ENCODE measurements around the gene TRIB2.

The TRIB2 gene

GRCh38 chr2:12778369-12778768 is 61.6 kb downstream of the TRIB2 start:
- Histone ChIP-seq H3K4me1 (ENCODE audit: insufficient read depth, low read length) (no peaks in the 10 kb centered on the region), H3K9me3 (ENCODE audit: control insufficient read depth, insufficient read depth, low read length) (no peaks in the 10 kb centered on the region), H3K36me3 (ENCODE audit: insufficient read depth, low read length) (no peaks in the 10 kb centered on the region), H3K9ac (ENCODE audit: low read depth, low read length) (no peak overlapping the region)

GRCh38 chr2:12778811-12779579 is 62.3 kb downstream of the TRIB2 start:
- H3K9ac ChIP-seq (ENCODE audit: low read depth, low read length) = no peak overlapping the region
- H3K36me3 ChIP-seq (ENCODE audit: insufficient read depth, low read length) = no peaks in the 10 kb centered on the region
- no peaks in the 10 kb centered on the region for H3K9me3 ChIP-seq (ENCODE audit: control insufficient read depth, insufficient read depth, low read length)
- H3K4me1 ChIP-seq (ENCODE audit: insufficient read depth, low read length) = no peaks in the 10 kb centered on the region

GRCh38 chr2:12781329-12781728 is 64.6 kb downstream of the TRIB2 start:
- Histone ChIP-seq H3K4me1 (ENCODE audit: insufficient read depth, low read length) (no peaks in the 10 kb centered on the region), H3K36me3 (ENCODE audit: insufficient read depth, low read length) (no peaks in the 10 kb centered on the region), H3K9me3 (ENCODE audit: control insufficient read depth, insufficient read depth, low read length) (no peaks in the 10 kb centered on the region), H3K9ac (ENCODE audit: low read depth, low read length) (no peak overlapping the region)

- H3K9ac ChIP-seq (ENCODE audit: low read depth, low read length) = no peak overlapping the region
These were observed 71.4 kb downstream of the TRIB2 start for GRCh38 chr2:12787891-12788801.

DNA sequence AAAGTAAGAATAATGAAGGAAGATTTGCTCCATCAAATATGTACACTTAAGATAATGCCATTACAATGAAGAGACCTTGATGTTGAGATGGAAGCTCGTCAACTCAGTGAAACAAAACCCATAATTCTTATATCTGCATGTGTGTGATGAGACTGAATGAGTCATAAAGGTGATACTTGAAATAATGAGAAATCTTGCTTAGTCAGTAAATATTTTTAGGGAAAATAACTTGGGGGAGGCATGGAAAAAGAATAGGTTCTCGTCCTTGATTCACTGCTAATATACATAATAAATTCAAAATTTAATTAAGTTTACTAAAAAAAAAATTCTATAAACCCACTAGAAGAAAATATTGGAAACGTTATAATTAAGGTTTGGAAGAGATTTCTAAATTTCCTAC is 75.2 kb downstream of the TRIB2 start:
- no peak overlapping the region for H3K9ac ChIP-seq (ENCODE audit: low read depth, low read length)
- H3K4me1 ChIP-seq (ENCODE audit: insufficient read depth, low read length) = no peaks in the 10 kb centered on the region
- H3K36me3 ChIP-seq (ENCODE audit: insufficient read depth, low read length) = no peaks in the 10 kb centered on the region
- H3K9me3 ChIP-seq (ENCODE audit: control insufficient read depth, insufficient read depth, low read length) = no peaks in the 10 kb centered on the region

More at GRCh38 chr2:12787891-12788801, 71.4 kb downstream of the TRIB2 start:
- H3K9me3 ChIP-seq (ENCODE audit: control insufficient read depth, insufficient read depth, low read length) = no peaks in the 10 kb centered on the region
- H3K4me1 ChIP-seq (ENCODE audit: insufficient read depth, low read length) = no peaks in the 10 kb centered on the region
- H3K36me3 ChIP-seq (ENCODE audit: insufficient read depth, low read length) = no peaks in the 10 kb centered on the region

Measured in ES-I3 (cell line).